ENCODE results near the gene C19orf44.
"Not testable (repeated sequence)": the region's sequence is repeated elsewhere in the genome, so short reads cannot be mapped to it uniquely, and the experiment has no call there.

C19orf44 gene

DNA sequence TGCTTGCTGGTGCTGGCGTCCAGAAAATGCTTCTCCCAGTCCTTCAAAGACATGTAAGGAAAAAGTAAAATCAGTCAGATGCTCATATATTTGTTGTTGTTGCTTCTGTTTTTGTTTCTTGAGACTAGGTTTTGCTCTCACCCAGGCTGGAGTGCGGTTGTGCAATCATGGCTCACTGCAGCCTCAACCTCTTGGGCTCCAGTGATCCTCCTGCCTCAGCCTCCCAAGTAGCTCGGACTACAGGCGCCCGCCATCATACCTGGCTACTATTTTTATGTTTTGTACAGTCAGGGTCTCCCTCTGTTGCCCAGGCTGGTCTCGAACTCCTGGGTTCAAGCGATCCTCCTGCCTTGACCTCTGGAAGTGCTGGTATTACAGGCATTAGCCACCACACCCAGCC, 13.4 kb upstream of the C19orf44 start:
- H3K4me1 Mint-ChIP-seq = no peaks in the 10 kb centered on the region
- H3K36me3 Mint-ChIP-seq (ENCODE audit: low read depth) = no peaks in the 10 kb centered on the region
- no peak for ATAC-seq
- no peak for DNase-seq
- no peak overlapping the region for H3K27ac Mint-ChIP-seq
- H3K27me3 Mint-ChIP-seq = no peaks in the 10 kb centered on the region
- no peak overlapping the region for H3K4me3 Mint-ChIP-seq
- H3K9me3 Mint-ChIP-seq = no peaks in the 10 kb centered on the region

DNA sequence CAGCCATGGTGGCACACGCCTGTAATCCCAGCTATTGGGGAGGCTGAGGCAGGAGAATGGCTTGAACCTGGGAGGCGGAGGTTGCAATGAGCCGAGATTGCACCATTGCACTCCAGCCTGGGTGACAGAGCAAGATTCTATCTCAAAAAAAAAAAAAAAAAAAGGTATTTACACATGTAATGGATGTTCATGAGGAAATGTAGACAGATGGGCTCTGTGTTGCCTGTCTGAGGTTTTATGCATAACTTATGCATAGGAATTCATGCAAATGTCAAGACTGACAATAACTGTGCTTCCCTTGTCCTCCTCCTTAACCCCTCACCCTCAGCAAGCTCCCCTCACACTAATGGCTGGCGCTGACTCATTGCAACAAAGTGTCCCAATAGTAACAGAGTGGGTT, 9.7 kb upstream of the C19orf44 start:
- not testable (repeated sequence) for H3K4me1 Mint-ChIP-seq; DNase-seq; H3K27me3 Mint-ChIP-seq; H3K36me3 Mint-ChIP-seq (ENCODE audit: low read depth); H3K27ac Mint-ChIP-seq; ATAC-seq; H3K9me3 Mint-ChIP-seq; H3K4me3 Mint-ChIP-seq

DNA sequence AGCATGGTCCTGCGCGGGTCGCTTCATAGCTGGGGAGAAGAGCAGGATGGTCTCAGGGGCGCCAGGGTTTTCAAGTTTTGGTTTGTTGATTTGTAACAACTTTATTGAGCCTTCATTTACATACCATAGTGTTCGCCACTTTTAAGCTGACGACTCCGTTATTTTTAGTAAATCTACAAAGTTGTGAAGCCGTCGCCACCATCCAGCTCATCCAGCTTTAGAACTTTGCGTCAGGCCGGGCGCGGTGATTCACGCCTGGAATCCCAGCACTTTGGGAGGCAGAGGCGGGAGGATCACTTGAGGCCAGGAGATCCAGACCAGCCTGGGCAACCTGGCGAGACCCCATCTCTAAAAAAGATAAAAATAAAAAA, 404 bp downstream of the C19orf44 start:
- no peak for DNase-seq
- Mint-ChIP-seq H3K4me1 (peaks cover 26% of the 10 kb centered on the region), H3K4me3 (peak overlapping the region; percentile 97), H3K27me3 (no peaks in the 10 kb centered on the region), H3K36me3 (ENCODE audit: low read depth) (peaks cover 6% of the 10 kb centered on the region), H3K27ac (peak overlapping the region; percentile 96), H3K9me3 (no peaks in the 10 kb centered on the region)
- no peak for ATAC-seq

DNA sequence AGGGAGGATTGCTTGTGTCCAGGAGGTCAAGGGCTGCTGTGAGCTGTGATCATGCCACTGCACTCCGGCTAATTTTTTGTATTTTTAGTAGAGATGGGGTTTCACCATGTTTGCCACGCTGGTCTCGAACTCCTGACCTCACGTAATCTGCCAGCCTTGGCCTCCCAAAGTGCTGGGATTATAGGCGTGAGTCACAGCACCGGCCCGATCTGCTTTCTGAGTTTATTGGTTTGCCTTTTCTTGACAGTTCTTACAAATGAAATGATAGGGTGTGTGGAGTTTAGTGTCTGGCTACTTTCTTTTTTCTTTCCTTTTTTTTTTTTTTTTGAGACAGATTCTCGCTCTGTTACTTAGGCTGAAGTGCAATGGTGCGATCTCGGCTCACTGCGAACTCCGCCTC, 848 bp downstream of the C19orf44 start:
- ATAC-seq = no peak
- Mint-ChIP-seq H3K27ac (no peak overlapping the region), H3K4me3 (peak overlapping the region; percentile 97), H3K27me3 (no peaks in the 10 kb centered on the region), H3K36me3 (ENCODE audit: low read depth) (peaks cover 6% of the 10 kb centered on the region), H3K4me1 (peaks cover 26% of the 10 kb centered on the region), H3K9me3 (no peaks in the 10 kb centered on the region)
- DNase-seq = no peak

DNA sequence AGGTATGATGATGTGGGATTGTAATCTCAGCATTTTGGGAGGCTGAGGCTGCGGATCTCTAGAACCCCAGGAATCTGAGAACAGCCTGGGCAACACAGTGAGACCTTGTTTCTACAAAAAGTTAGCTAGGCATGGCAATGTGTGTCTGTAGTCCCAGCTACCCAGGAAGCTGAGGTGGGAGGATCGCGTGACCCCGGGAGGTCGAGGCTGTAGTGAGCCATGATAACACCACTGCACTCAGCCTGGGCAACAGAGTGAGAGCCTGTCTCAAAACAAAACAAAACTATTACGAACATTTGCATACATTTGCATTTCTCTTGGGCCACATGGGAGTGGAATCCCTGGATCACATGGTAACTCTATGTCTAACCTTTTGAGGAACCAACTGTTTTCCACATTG, 1.6 kb downstream of the C19orf44 start:
- H3K27ac Mint-ChIP-seq = no peak overlapping the region
- H3K4me1 Mint-ChIP-seq = peaks cover 26% of the 10 kb centered on the region
- no peak for ATAC-seq
- DNase-seq = no peak
- no peaks in the 10 kb centered on the region for H3K27me3 Mint-ChIP-seq
- H3K36me3 Mint-ChIP-seq (ENCODE audit: low read depth) = peaks cover 6% of the 10 kb centered on the region
- H3K9me3 Mint-ChIP-seq = no peaks in the 10 kb centered on the region
- H3K4me3 Mint-ChIP-seq = peak overlapping the region; percentile 97

DNA sequence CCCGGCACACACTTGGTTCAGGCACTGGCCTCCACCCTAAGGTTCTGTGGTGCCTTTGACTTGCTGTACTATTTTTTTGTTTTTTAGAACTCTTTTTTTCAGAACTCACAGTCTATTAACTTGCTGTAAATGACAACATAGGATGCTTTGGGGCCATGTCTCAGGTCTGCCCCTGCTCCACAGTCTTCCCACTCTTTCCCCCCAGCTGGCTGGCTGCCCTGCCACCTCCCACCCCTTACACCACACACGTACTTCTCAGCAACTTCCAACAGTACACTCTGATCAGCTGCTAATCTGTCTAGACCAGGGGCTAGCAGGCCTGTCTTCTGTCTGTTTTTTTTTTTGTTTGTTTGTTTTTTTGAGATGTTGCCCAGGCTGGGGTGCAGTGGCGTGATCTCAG, 8.1 kb downstream of the C19orf44 start:
- H3K27ac Mint-ChIP-seq = no peak overlapping the region
- no peaks in the 10 kb centered on the region for H3K27me3 Mint-ChIP-seq
- ATAC-seq (no peak), DNase-seq (no peak)
- H3K9me3 Mint-ChIP-seq = no peaks in the 10 kb centered on the region
- H3K4me3 Mint-ChIP-seq = no peak overlapping the region
- H3K36me3 Mint-ChIP-seq (ENCODE audit: low read depth) = peaks cover 10% of the 10 kb centered on the region
- H3K4me1 Mint-ChIP-seq = peaks cover 2% of the 10 kb centered on the region

DNA sequence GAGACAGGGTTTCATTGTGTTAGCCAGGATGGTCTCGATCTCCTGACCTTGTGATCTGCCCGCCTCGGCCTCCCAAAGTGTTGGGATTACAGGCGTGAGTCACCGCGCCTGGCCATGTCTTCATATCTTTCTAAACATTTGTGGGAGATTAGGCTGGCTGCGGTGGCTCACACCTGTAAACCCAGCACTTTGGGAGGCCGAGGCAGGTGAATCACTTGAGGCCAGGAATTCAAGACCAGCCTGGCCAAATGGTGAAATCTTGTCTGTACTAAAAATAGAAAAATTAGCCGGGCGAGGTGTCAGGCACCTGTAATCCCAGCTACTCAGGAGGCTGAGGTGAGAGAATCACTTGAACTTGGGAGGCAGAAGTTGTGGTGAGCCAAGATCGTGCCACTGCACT, 10.0 kb downstream of the C19orf44 start:
- not testable (repeated sequence) for DNase-seq; H3K36me3 Mint-ChIP-seq (ENCODE audit: low read depth); H3K9me3 Mint-ChIP-seq; H3K4me1 Mint-ChIP-seq; ATAC-seq; H3K27ac Mint-ChIP-seq; H3K4me3 Mint-ChIP-seq; H3K27me3 Mint-ChIP-seq

DNA sequence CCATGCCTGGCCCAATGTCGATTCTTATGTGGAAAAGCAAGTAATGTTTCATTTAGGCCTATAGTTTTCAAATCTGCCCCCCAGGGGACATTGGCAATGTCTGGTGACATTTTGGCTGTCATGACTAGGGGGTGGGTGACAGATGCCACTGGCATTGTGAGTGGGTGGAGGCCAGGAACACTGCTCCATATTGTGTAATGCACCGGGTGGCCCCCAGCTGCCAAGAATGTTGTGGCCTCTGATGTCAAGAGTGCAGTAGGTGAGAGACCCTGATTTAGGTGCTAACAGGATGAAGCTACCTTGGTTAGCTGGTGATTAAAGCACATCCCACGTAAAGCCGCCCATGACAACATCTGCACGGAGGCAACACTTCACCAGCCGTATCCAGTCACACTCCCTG, 10.8 kb downstream of the C19orf44 start:
- no peak overlapping the region for H3K27ac Mint-ChIP-seq
- no peaks in the 10 kb centered on the region for H3K9me3 Mint-ChIP-seq
- DNase-seq (no peak), ATAC-seq (no peak)
- H3K4me3 Mint-ChIP-seq = no peak overlapping the region
- H3K27me3 Mint-ChIP-seq = no peaks in the 10 kb centered on the region
- peaks cover 5% of the 10 kb centered on the region for H3K36me3 Mint-ChIP-seq (ENCODE audit: low read depth)
- H3K4me1 Mint-ChIP-seq = peaks cover 2% of the 10 kb centered on the region

DNA sequence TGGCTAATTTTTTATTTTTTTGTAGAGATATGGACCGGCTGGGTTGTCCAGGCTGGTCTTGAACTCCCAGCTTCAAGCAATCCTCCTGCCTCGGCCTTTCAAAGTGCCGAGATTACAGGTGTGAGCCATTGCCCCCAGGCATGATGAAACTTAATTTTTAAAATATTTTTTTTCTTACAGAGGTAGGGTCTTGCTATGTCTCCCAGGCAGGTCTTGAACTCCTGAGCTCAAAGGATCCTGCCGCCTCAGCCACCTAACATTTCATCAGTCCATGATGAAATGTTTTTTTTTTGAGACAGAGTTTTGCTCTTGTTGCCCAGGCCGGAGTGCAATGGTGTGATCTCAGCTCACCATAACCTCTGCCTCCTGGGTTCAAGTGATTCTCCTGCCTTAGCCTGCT, 12.4 kb downstream of the C19orf44 start:
- no peak overlapping the region for H3K4me3 Mint-ChIP-seq
- H3K36me3 Mint-ChIP-seq (ENCODE audit: low read depth) = peaks cover 5% of the 10 kb centered on the region
- DNase-seq (no peak), ATAC-seq (no peak)
- no peaks in the 10 kb centered on the region for H3K27me3 Mint-ChIP-seq
- no peaks in the 10 kb centered on the region for H3K4me1 Mint-ChIP-seq
- H3K27ac Mint-ChIP-seq = no peak overlapping the region
- no peaks in the 10 kb centered on the region for H3K9me3 Mint-ChIP-seq

DNA sequence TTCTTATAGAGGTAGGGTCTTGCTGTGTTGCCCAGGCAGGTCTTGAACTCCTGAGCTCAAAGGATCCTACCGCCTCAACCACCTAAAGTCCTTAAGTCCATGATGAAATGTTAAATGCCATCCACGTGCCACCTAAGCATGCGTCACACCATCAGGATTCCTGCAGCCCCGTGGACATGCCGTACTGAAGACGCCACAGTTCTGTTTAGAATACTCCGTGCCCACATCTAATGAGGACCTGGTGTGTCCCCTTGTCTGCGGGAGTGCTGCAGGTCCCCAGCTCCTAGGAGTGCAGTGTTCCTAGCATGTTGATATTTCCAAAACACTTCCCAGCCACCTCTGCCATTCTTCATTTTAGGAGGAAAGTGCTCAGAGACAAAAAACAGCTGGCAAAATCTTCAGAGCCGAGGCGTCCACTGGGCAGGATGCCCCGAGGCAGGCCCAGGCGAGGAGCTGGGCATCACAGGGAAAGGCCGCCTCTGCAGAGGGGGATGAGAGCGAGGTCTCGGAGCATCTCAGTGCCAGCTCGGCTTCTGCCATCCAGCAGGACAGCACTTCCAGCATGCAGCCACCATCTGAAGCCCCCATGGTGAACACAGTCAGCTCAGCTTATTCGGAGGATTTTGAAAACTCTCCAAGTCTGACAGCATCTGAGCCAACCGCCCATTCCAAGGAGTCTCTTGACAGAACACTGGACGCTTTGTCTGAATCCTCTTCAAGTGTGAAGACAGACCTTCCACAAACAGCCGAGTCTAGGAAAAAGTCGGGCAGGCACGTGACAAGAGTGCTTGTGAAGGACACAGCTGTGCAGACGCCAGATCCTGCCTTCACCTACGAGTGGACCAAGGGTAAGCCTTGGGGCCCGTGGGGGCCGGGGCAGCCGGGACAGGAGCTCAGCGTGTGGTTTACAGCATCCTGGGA, 13.2 kb downstream of the C19orf44 start:
- H3K4me3 Mint-ChIP-seq = no peak overlapping the region
- no peaks in the 10 kb centered on the region for H3K4me1 Mint-ChIP-seq
- H3K27me3 Mint-ChIP-seq = no peaks in the 10 kb centered on the region
- DNase-seq (no peak), ATAC-seq (no peak)
- no peak overlapping the region for H3K27ac Mint-ChIP-seq
- no peaks in the 10 kb centered on the region for H3K9me3 Mint-ChIP-seq
- peaks cover 3% of the 10 kb centered on the region for H3K36me3 Mint-ChIP-seq (ENCODE audit: low read depth)

DNA sequence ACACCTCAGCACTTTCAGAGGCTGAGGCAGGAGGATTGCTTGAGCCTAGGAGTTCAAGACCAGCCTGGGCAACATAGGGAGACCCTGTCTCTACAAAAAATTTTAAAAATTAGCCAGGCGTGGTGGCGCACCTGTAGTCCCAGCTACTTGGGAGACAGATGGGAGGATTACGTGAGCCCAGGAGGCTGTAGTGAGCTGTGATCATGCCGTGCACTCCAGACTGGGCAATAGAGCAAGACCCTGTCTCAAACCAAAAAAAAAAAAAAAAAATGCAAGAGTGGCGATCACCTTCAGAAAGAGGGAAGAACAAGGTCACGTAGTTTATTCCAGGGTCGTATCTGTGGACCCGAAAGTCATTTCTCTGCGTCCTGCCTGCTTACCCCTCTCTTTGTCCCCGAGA, 16.4 kb downstream of the C19orf44 start:
- H3K4me3 Mint-ChIP-seq = not testable (repeated sequence)

DNA sequence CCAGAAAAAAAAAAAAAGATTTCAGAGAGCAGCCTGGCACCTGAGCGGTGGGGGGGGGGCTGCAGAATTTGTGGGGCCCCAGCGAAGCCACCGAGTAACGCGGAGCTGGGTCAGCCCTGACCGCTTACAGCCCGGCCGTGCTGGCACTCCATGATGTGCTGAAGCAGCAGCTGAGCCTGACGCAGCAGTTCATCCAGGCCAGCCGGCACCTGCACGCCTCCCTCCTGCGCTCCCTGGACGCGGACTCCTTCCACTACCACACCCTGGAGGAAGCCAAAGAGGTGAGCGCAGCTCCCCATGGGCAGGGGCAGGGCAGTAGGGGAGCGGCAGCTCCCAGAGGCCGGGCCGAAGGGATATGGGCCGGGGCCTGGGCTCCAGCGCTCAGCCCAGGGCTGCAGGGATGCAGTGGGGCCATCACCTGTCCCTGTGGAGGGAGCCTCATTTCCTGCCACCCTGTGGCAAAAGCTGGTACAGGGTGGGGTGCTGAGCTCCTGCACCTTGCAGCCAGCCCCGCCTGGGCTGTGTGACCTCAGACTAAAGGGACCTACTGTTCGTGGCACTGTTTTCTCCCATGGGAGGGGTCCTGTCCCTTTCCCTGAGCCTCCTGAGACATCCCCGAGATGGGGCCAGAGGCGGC, 18.3 kb downstream of the C19orf44 start:
- no peaks in the 10 kb centered on the region for H3K27me3 Mint-ChIP-seq
- H3K27ac Mint-ChIP-seq = no peak overlapping the region
- peaks cover 14% of the 10 kb centered on the region for H3K36me3 Mint-ChIP-seq (ENCODE audit: low read depth)
- peak; percentile 29 for ATAC-seq
- no peak overlapping the region for H3K4me3 Mint-ChIP-seq
- no peaks in the 10 kb centered on the region for H3K9me3 Mint-ChIP-seq
- no peaks in the 10 kb centered on the region for H3K4me1 Mint-ChIP-seq
- DNase-seq = no peak

More for the DNA sequence above, 16.4 kb downstream of the C19orf44 start:
- H3K36me3 Mint-ChIP-seq (ENCODE audit: low read depth); H3K4me1 Mint-ChIP-seq; H3K27ac Mint-ChIP-seq; H3K27me3 Mint-ChIP-seq; H3K9me3 Mint-ChIP-seq; DNase-seq; ATAC-seq: not testable (repeated sequence)

DNA sequence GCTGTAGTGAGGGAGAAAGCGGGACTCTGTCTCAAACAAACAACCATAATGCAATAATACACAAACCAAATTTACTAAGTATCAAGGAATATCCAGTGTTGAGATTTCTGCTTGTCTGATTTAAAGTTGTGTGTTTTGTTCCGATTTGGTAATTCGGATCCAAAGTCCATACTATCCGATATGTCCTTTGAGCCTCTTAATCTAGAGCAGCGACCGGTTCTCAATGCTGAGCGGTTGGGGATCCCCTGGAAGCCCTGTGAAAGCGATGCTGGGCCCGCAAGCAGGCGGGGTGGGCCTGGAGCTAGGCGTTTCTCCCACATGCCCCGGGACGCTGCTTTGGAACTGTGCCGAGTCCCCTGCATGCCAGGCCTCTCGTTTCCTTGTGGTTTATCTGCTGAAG, 20.2 kb downstream of the C19orf44 start:
- Mint-ChIP-seq H3K27me3 (no peaks in the 10 kb centered on the region), H3K9me3 (no peaks in the 10 kb centered on the region), H3K36me3 (ENCODE audit: low read depth) (peaks cover 28% of the 10 kb centered on the region), H3K4me3 (no peak overlapping the region), H3K27ac (no peak overlapping the region), H3K4me1 (no peaks in the 10 kb centered on the region)
- DNase-seq (no peak), ATAC-seq (no peak)

DNA sequence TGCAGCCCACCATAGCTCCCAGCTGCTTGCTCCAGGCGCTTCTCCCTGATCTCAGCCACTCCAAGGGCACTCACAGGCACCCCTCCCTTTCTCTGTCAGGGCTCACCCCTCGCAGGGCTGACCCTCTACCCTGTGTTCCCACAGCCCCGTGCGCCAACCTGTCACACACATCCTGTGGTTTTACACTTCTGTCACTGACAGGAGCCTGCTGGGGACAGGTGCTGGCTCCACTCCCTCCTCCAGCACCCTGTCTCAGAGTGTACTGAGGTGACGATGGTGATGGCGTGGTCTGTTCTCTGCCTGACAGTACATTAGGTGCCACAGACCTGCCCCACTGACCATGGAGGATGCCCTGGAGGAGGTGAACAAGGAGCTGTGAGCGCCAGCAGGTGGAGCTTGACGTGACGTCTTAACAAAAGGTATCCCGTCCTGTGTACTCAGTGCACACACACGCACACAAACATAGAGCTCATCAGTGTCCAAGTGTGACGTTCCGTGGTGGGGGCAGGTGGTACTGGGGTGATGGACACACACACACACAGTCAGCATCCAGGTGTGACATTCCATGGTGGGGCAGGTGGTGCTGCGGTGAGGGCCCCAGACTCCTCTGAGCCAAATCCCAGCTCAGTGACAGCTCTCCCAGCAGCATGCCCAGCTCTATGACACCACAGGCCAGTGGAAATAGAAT, 20.9 kb downstream of the C19orf44 start:
- Mint-ChIP-seq H3K27me3 (no peaks in the 10 kb centered on the region), H3K9me3 (no peaks in the 10 kb centered on the region), H3K27ac (no peak overlapping the region), H3K36me3 (ENCODE audit: low read depth) (peaks cover 28% of the 10 kb centered on the region), H3K4me3 (no peak overlapping the region), H3K4me1 (no peaks in the 10 kb centered on the region)
- no peak for DNase-seq
- peak; percentile 27 for ATAC-seq

DNA sequence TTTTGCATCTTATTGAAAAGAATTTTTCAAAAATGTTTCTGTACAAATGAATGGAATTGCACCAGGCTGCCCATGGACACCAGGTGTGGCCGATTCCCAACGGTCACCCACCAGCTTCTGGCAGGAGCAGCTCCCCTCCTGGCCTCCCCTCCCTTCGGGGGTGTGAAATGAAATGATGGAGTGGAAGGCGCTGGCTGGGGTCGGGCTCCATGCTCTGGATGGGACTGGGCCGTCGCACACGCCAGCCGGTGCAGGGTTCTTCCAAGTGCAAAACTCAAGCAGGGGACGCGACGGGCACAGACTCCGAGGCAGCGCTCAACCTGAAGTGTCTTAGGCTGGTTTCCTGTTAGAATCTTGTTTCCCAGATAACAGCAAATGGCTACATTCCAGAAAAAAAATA, 21.9 kb downstream of the C19orf44 start:
- Mint-ChIP-seq H3K4me1 (no peaks in the 10 kb centered on the region), H3K27me3 (no peaks in the 10 kb centered on the region), H3K4me3 (no peak overlapping the region), H3K9me3 (no peaks in the 10 kb centered on the region), H3K36me3 (ENCODE audit: low read depth) (peaks cover 34% of the 10 kb centered on the region), H3K27ac (no peak overlapping the region)
- ATAC-seq (no peak), DNase-seq (no peak)
